Memory B cell (primary cell): Measurements from ENCODE around the gene MAPK4.
"Not testable (repeated sequence)": the region's sequence is repeated elsewhere in the genome, so short reads cannot be mapped to it uniquely, and the experiment has no call there.

Experiments
- ATAC-seq: fragments of 150-1000 bp; cut with Tn5 transposase; 2 replicates; pipeline ENCODE4 v1.10.0; 2021; ENCODE audit warnings: low read depth, mild to moderate bottlenecking, moderate library complexity
- DNase-seq, 2 donors: peaks; one replicate each; pipeline ENCODE4 v3.0.0; 2022; ENCODE audit warnings: low spot score in 2 of 2
- H3K27ac Mint-ChIP-seq: one replicate; pipeline ENCODE4 v1.8.0; 2022; ENCODE audit warnings: mild to moderate bottlenecking, moderate library complexity, mixed read lengths
- H3K27me3 Mint-ChIP-seq: one replicate; pipeline ENCODE4 v1.8.0; 2022; ENCODE audit warnings: mixed read lengths
- H3K36me3 Mint-ChIP-seq: one replicate; pipeline ENCODE4 v1.8.0; 2022; ENCODE audit warnings: mild to moderate bottlenecking, mixed read lengths
- H3K4me1 Mint-ChIP-seq: one replicate; pipeline ENCODE4 v1.8.0; 2022; ENCODE audit warnings: mixed read lengths
- H3K4me3 Mint-ChIP-seq: one replicate; pipeline ENCODE4 v1.8.0; 2022; ENCODE audit warnings: mild to moderate bottlenecking, moderate library complexity, mixed read lengths
- H3K9me3 Mint-ChIP-seq: one replicate; pipeline ENCODE4 v1.8.0; 2022; ENCODE audit warnings: mixed read lengths

Gene MAPK4

DNA sequence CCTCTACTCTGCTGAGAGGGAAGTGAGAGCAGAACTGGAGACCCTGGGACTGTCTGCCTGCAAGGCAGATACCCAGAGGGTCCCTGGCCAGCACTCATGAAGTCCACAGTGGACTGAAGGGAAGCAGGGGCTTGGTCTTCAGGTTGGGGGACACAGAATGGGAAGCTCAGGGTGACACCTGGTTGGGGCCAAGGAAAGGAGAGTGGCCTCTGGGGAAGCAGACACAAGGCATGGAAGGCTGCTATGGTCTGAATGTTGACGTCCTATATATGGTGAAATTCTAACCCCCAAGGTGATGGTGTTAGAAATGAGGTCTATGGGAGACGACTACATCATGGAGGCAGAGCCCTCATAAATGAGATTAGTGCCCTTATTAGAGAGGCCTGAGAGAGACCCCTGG lies 190.7 kb downstream of the MAPK4 start:
- no peaks in the 10 kb centered on the region for H3K9me3 Mint-ChIP-seq
- no peak overlapping the region for H3K4me3 Mint-ChIP-seq
- no peaks in the 10 kb centered on the region for H3K36me3 Mint-ChIP-seq
- ATAC-seq (no peak), DNase-seq (no peak)
- H3K27ac Mint-ChIP-seq, result no peak overlapping the region
- H3K27me3 Mint-ChIP-seq, result peaks cover 24% of the 10 kb centered on the region
- no peaks in the 10 kb centered on the region for H3K4me1 Mint-ChIP-seq

DNA sequence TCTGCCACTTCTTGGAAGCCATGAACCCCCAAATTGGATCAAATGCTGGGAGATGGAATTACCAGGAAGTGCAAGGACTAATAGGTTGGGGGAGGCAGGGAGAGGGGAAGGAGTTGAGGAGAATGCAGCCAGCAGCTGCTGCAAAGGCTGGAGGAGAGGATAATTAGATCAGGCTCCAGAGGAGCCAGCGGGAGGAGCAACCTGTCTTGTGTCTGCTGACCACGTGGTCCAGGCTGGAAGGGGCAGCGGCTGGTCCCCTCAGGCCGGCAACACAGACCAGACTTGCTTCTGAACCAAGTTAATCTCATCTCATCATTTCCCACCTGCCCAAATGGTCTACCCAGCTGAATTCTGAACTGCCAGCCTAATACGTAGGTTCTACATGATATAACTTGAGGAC lies 191.6 kb downstream of the MAPK4 start:
- H3K27ac Mint-ChIP-seq, result no peak overlapping the region
- H3K27me3 Mint-ChIP-seq, result peaks cover 27% of the 10 kb centered on the region
- no peak for DNase-seq
- no peaks in the 10 kb centered on the region for H3K9me3 Mint-ChIP-seq
- no peak overlapping the region for H3K4me3 Mint-ChIP-seq
- no peak for ATAC-seq
- no peaks in the 10 kb centered on the region for H3K36me3 Mint-ChIP-seq
- no peaks in the 10 kb centered on the region for H3K4me1 Mint-ChIP-seq

DNA sequence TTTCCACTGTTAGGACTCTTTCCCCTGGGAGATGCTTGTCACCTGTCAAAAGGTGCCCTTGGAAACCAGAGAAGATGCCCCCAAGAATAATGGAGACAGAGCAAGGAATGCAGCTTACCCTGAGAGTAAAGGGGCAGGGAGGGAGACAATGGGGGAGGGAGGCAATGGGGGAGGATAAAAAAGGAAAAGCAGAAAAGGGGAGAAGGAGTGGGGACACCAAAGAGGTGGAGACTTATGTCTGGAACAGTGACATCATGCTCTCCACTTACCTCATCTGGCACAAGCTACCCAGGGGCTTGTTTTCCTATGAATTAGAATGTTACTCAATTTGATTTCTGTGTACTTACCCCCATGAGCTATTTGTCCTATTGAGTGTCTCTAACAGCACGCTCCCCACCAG lies 192.1 kb downstream of the MAPK4 start:
- ATAC-seq, result no peak
- H3K4me1 Mint-ChIP-seq, result no peaks in the 10 kb centered on the region
- H3K4me3 Mint-ChIP-seq, result no peak overlapping the region
- no peaks in the 10 kb centered on the region for H3K9me3 Mint-ChIP-seq
- H3K36me3 Mint-ChIP-seq, result no peaks in the 10 kb centered on the region
- peaks cover 26% of the 10 kb centered on the region for H3K27me3 Mint-ChIP-seq
- DNase-seq, result no peak
- no peak overlapping the region for H3K27ac Mint-ChIP-seq

DNA sequence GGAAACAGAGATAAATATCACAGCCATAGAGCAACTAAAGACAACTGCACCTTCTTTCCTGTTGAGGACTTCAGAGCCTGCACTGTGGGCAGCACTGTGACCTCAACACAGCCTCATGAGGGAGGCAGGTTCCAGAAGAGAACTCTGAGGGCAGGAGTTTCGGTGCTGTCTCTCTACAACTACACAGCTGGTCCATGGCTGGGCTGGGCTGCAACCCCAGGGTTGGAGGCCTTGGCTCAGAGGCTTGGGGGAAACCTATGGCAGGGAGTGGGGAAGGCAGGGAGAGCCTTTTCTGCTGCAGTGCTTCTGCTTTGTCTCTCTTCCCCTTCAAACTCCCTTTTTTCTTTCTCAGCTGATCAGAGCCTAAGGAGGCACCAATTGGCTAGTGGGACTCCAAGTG lies 193.4 kb downstream of the MAPK4 start:
- no peak overlapping the region for H3K4me3 Mint-ChIP-seq
- DNase-seq (no peak), ATAC-seq (no peak)

DNA sequence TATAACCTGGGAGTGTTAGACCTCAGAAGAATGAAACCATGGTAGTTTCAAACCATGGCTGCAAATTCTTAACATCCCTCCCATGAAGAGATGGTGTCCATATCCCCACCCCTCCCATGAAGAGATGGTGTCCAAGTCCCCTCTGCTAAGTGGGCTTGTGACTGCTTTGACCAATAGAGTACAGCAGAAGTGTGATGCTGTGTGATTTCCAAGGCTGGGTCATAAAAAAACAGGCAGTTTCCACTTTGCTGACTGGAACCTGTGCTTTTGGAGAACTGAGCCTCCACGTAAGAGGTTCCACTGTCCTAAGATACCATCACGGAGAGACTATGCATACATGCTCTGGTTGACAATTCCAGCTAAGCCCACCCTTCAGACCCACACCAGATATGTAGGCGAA lies 194.4 kb downstream of the MAPK4 start:
- Mint-ChIP-seq H3K4me3 (no peak overlapping the region), H3K9me3 (no peaks in the 10 kb centered on the region), H3K27me3 (peaks cover 24% of the 10 kb centered on the region), H3K36me3 (no peaks in the 10 kb centered on the region), H3K4me1 (no peaks in the 10 kb centered on the region), H3K27ac (no peak overlapping the region)
- no peak for DNase-seq
- no peak for ATAC-seq

More for the DNA sequence above, 193.4 kb downstream of the MAPK4 start:
- Mint-ChIP-seq H3K9me3 (no peaks in the 10 kb centered on the region), H3K36me3 (no peaks in the 10 kb centered on the region), H3K27me3 (peaks cover 27% of the 10 kb centered on the region), H3K4me1 (no peaks in the 10 kb centered on the region), H3K27ac (no peak overlapping the region)

DNA sequence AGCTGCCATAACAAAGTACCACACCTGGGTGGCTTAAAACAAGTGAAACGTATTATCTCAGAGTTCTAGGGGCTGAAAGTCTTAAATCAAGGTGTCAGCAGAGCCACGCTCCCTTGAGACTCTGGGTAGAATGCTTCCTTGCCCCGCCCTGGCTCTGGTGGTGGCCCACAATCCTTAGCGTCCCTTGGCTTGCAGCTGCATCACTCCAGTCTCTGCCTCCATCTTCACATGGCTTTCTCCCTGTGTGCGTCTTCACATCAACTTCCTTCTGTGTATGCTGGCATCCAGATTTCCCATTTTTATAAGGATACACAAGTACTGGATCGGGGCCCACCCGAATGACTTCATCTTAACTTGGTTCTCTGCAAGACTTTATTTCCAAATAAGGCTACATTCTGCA lies 197.5 kb downstream of the MAPK4 start:
- no peaks in the 10 kb centered on the region for H3K36me3 Mint-ChIP-seq
- ATAC-seq, result no peak
- no peaks in the 10 kb centered on the region for H3K9me3 Mint-ChIP-seq
- peaks cover 19% of the 10 kb centered on the region for H3K27me3 Mint-ChIP-seq
- H3K4me3 Mint-ChIP-seq, result no peak overlapping the region
- H3K4me1 Mint-ChIP-seq, result no peaks in the 10 kb centered on the region
- H3K27ac Mint-ChIP-seq, result no peak overlapping the region
- no peak for DNase-seq

DNA sequence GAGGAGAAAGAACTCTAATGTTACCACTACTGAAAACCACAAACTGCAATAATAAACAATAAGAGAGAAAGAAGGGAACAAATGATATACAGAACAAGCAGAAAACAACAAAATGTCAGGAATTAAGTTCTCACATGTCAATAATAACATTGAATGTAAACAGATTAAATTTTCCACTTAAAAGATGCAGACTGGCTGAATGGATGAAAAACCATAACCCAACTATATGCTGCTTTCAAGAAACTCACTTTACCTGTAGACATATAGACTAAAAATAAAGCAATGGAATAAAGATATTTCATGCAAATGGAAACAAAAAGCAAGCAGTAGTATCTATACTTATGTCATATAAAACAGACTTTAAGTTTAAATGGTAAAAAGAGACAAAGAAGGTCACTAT lies 209.6 kb downstream of the MAPK4 start:
- Mint-ChIP-seq H3K27ac (no peak overlapping the region), H3K36me3 (peaks cover 12% of the 10 kb centered on the region), H3K27me3 (peaks cover 14% of the 10 kb centered on the region), H3K9me3 (peaks cover 32% of the 10 kb centered on the region), H3K4me1 (no peaks in the 10 kb centered on the region), H3K4me3 (no peak overlapping the region)
- ATAC-seq, result no peak
- DNase-seq, result no peak

DNA sequence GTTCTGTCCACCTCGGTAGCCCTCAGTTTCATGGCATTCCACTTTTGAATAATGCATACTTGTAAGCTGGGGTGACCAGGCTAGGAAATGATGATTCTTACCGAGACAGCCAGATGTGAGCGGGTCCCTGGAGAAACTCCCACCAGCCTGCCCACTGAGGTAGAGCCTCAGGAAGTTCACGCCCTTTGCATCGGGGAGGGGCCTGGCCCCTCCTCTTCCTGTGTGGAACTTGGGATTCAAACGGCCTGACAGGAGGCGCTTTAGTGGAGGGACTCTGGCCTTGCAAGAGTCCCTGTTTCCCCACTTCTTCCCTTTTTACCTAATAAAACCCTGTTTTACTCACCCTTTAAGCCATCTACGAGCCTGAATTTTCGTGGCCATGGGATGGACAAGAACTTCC lies 215.3 kb downstream of the MAPK4 start:
- Mint-ChIP-seq H3K4me3 (no peak overlapping the region), H3K9me3 (peaks cover 7% of the 10 kb centered on the region), H3K36me3 (peaks cover 2% of the 10 kb centered on the region), H3K27me3 (peaks cover 5% of the 10 kb centered on the region), H3K27ac (no peak overlapping the region), H3K4me1 (no peaks in the 10 kb centered on the region)
- DNase-seq, result no peak
- ATAC-seq, result no peak

DNA sequence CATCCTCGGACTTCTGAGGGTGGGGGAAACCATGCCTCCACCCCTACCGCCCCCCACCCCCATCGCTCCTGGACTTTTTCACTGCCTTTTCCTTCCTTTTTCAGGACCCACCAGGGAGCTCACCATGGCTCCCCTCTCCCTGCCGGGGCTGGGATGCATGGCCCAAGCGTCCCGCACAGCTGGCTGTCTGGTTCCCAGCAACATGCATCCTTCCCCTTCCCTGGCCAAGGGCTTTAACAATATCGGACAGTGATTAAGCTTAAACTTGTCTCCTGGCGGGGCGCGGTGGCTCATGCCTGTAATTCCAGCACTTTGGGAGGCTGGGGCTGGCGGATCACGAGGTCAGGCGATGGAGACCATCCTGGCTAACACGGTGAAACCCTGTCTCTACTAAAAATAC lies 215.8 kb downstream of the MAPK4 start:
- DNase-seq, result no peak
- Mint-ChIP-seq H3K4me3 (no peak overlapping the region), H3K9me3 (peaks cover 5% of the 10 kb centered on the region), H3K27ac (no peak overlapping the region), H3K27me3 (peaks cover 4% of the 10 kb centered on the region), H3K36me3 (peaks cover 1% of the 10 kb centered on the region), H3K4me1 (no peaks in the 10 kb centered on the region)
- no peak for ATAC-seq

DNA sequence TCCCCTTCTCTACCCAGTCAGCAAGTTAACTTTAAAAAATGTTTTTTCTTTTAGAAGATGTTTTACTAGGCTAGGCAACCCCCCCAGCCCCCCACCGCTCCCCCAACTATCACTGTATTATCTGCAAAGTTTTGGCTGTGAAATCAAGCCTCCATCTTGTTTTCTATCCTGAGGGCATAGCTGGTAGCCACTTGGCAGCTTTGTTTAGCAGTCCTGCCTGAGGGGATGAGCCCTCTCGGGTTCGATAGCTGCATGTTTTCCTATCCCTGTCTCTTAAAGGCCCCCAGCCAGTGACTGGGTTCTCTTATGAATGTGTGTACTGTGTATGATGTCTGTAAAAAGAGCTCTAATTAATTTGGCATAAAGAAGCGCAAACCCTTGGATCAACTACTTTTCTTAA lies 216.5 kb downstream of the MAPK4 start:
- no peaks in the 10 kb centered on the region for H3K4me1 Mint-ChIP-seq
- peaks cover 4% of the 10 kb centered on the region for H3K9me3 Mint-ChIP-seq
- DNase-seq (no peak), ATAC-seq (no peak)
- H3K4me3 Mint-ChIP-seq, result no peak overlapping the region
- H3K27ac Mint-ChIP-seq, result no peak overlapping the region
- H3K27me3 Mint-ChIP-seq, result peaks cover 3% of the 10 kb centered on the region
- no peaks in the 10 kb centered on the region for H3K36me3 Mint-ChIP-seq

DNA sequence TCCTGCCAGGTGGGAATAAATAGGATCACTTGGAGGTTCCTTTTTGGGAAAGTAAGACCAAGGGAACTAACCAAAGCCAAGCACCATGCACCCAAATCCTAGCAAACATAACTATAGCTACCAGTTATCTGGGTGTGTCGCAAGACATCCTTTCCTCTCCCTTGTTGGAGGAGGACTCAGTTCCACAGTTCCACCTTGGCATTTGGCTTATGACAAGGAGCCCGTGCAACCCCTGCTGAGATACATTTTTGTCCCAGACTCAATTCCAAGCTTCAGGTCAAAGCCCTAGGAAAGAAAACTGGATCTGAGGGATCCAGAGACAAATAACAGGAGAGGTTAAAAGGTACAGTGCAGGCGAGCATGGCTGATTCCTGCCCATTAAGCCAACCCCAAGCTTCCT lies 219.1 kb downstream of the MAPK4 start:
- not testable (repeated sequence) for ATAC-seq, H3K36me3 Mint-ChIP-seq, DNase-seq, H3K27me3 Mint-ChIP-seq, H3K9me3 Mint-ChIP-seq, H3K27ac Mint-ChIP-seq, H3K4me1 Mint-ChIP-seq, H3K4me3 Mint-ChIP-seq
